ENCODE data around the gene TIMP3. TPM values are rescaled to one million over a fixed set of nuclear protein-coding genes. Genes with fewer than 3 reads are reported as not detected.

The TIMP3 gene
- total RNA-seq, 1 experiment from 2014 or later, result 0.87 TPM

GRCh38 chr22:32830473-32830872, 29.0 kb downstream of the TIMP3 start:
- Histone ChIP-seq H3K27me3 (ENCODE audit: insufficient read depth, low read length) (no peaks in the 10 kb centered on the region), H2BK120ac (ENCODE audit: low read depth, low read length, poor library complexity, severe bottlenecking) (no peak overlapping the region), H3K9me3 (ENCODE audit: control insufficient read depth, low read depth, low read length) (no peaks in the 10 kb centered on the region), H3K23me2 (ENCODE audit: insufficient read length, low read depth, low read length, poor library complexity, severe bottlenecking) (no peaks in the 10 kb centered on the region), H3K18ac (ENCODE audit: insufficient read length, low read depth, low read length) (no peak overlapping the region), H3K4ac (ENCODE audit: low read depth, low read length) (no peak overlapping the region), H3K9ac (ENCODE audit: extremely low read depth, insufficient read length, low read length) (no peak overlapping the region), H2BK15ac (ENCODE audit: low read depth, low read length) (no peak overlapping the region), H3T11ph (ENCODE audit: low read length) (no peak overlapping the region), H3K79me2 (ENCODE audit: insufficient read depth, low read length) (no peaks in the 10 kb centered on the region), H3K4me1 (ENCODE audit: insufficient read depth, low read length) (no peaks in the 10 kb centered on the region; the same call in 1 of the 2 replicates), H3K27ac (ENCODE audit: insufficient read length, low read depth, low read length) (no peak overlapping the region), H4K8ac (replicated peaks; ENCODE audit: insufficient read length, low read depth, low read length) (no peak overlapping the region), H2AK5ac (ENCODE audit: insufficient read length, low read length) (no peak overlapping the region), H2AFZ (ENCODE audit: low read length) (no peak overlapping the region), H2BK12ac (ENCODE audit: insufficient read length, low read depth, low read length) (no peak overlapping the region), H4K91ac (ENCODE audit: insufficient read length, low read depth, low read length) (no peak overlapping the region), H3K14ac (ENCODE audit: insufficient read depth, low read length) (no peak overlapping the region; the same call in 1 of the 2 replicates), H2BK20ac (ENCODE audit: low read depth, low read length, poor library complexity, severe bottlenecking) (no peak overlapping the region), H4K5ac (ENCODE audit: insufficient read length, low read depth, low read length) (no peak overlapping the region), H2BK5ac (ENCODE audit: insufficient read length, low read length) (no peak overlapping the region), H4K20me1 (ENCODE audit: control insufficient read depth, insufficient read depth, insufficient read length) (peaks cover 2% of the 10 kb centered on the region), H3K4me2 (ENCODE audit: insufficient read depth, insufficient read length, low read length) (no peak overlapping the region), H3K23ac (ENCODE audit: insufficient read length, low read depth, low read length) (no peak overlapping the region), H3K56ac (ENCODE audit: insufficient read length, low read depth, low read length) (no peak overlapping the region), H3K79me1 (ENCODE audit: insufficient read depth, low read depth, low read length, poor library complexity, severe bottlenecking) (no peaks in the 10 kb centered on the region)
- Mint-ChIP-seq H3K27ac (peak overlapping the region; percentile 24 to 86 (median 83); a peak in 6 of 7 replicates), H3K27me3 (ENCODE audit: low read depth) (peaks cover 2% of the 10 kb centered on the region; the same call in 1 of the 2 replicates), H3K9me3 (no peaks in the 10 kb centered on the region), H3K4me3 (no peak overlapping the region), H3K4me1 (peaks cover 26 to 31% of the 10 kb centered on the region in 2 experiments), H3K36me3 (ENCODE audit: insufficient read depth in 1 of 3, low read depth in 3 of 3) (peaks cover 0 to 11% (median 1%) of the 10 kb centered on the region in 3 experiments; a peak in 3 of 7 replicates)
- WGBS (ENCODE audit: extremely low coverage, insufficient read length, low lambda C conversion rate), result no CpG with 5 or more reads among the region's 11 CpGs
- DNase-seq, result peak; percentile 38
- TF ChIP-seq CTCF (conservative IDR thresholded peaks at IDR 0.05), result no peak
